DND-41 (cell line): ENCODE results near the gene MAP1LC3B2.

Experiments used
- ATAC-seq: fragments of 200-7000 bp; cut with Tn5 transposase; 3 replicates; pipeline ENCODE4 v1.9.1; 2021; ENCODE audit warnings: low read depth; ENCODE audit not compliant: insufficient read depth
- DNase-seq: peaks from one replicate; pipeline ENCODE4 v3.0.0-alpha.2; 2020
- H2AFZ ChIP-seq: 2 replicates; pipeline ENCODE4 v1.6.0; 2012; ENCODE audit warnings: low read depth, low read length
- H3K27ac ChIP-seq: 2 replicates; pipeline ENCODE4 v1.5.1; 2012; ENCODE audit warnings: low read length, inconsistent platforms
- H3K27me3 ChIP-seq: fragments of 200-600 bp; sonication (generic); 2 replicates; pipeline ENCODE4 v1.6.0; 2012; ENCODE audit warnings: low read length, mild to moderate bottlenecking, inconsistent platforms; ENCODE audit not compliant: insufficient read depth, poor library complexity
- H3K36me3 ChIP-seq: 2 replicates; pipeline ENCODE4 v1.5.1; 2012; ENCODE audit warnings: low read length, inconsistent platforms; ENCODE audit not compliant: insufficient read depth
- H3K4me1 ChIP-seq: 2 replicates; pipeline ENCODE4 v1.5.1; 2012; ENCODE audit warnings: mild to moderate bottlenecking, low read length; ENCODE audit not compliant: insufficient read depth
- H3K4me2 ChIP-seq: 2 replicates; pipeline ENCODE4 v1.6.0; 2012; ENCODE audit warnings: mild to moderate bottlenecking, moderate library complexity, low read length, inconsistent platforms; ENCODE audit not compliant: insufficient read depth
- H3K4me3 ChIP-seq, 2 experiments: fragments of 200-600 bp in 1 of 2; shearing (Covaris generic) in 1 of 2; 2 replicates each; pipeline ENCODE4 v1.5.1; 2012 to 2016; ENCODE audit warnings: inconsistent platforms in 2 of 2, low read length in 2 of 2, mild to moderate bottlenecking in 2 of 2, low read depth in 1 of 2, moderate library complexity in 1 of 2
- H3K79me2 ChIP-seq: 2 replicates; pipeline ENCODE4 v1.6.0; 2012; ENCODE audit warnings: low read length, inconsistent platforms; ENCODE audit not compliant: insufficient read depth
- H3K9ac ChIP-seq: 2 replicates; pipeline ENCODE4 v1.6.0; 2012; ENCODE audit warnings: low read depth, mild to moderate bottlenecking, inconsistent platforms, low read length, moderate library complexity
- H3K9me3 ChIP-seq: 2 replicates; pipeline ENCODE4 v1.5.1; 2012; ENCODE audit warnings: low read length, moderate library complexity, mild to moderate bottlenecking, inconsistent platforms; ENCODE audit not compliant: insufficient read depth, severe bottlenecking
- H4K20me1 ChIP-seq: 2 replicates; pipeline ENCODE4 v1.6.0; 2012; ENCODE audit warnings: low read length; ENCODE audit not compliant: insufficient read depth
- CTCF ChIP-seq: IDR thresholded peaks from 2 replicates; pipeline ENCODE4 v1.5.1; 2012; ENCODE audit warnings: borderline replicate concordance, low read length, moderate library complexity, mild to moderate bottlenecking; ENCODE audit not compliant: poor library complexity, severe bottlenecking; ENCODE audit errors: extremely low read depth
- EZH2 ChIP-seq: IDR thresholded peaks from 3 replicates; pipeline ENCODE4 v1.6.1; 2012; ENCODE audit warnings: borderline replicate concordance, low read depth, mild to moderate bottlenecking, moderate library complexity, low read length, inconsistent platforms; ENCODE audit not compliant: severe bottlenecking

The MAP1LC3B2 gene

DNA sequence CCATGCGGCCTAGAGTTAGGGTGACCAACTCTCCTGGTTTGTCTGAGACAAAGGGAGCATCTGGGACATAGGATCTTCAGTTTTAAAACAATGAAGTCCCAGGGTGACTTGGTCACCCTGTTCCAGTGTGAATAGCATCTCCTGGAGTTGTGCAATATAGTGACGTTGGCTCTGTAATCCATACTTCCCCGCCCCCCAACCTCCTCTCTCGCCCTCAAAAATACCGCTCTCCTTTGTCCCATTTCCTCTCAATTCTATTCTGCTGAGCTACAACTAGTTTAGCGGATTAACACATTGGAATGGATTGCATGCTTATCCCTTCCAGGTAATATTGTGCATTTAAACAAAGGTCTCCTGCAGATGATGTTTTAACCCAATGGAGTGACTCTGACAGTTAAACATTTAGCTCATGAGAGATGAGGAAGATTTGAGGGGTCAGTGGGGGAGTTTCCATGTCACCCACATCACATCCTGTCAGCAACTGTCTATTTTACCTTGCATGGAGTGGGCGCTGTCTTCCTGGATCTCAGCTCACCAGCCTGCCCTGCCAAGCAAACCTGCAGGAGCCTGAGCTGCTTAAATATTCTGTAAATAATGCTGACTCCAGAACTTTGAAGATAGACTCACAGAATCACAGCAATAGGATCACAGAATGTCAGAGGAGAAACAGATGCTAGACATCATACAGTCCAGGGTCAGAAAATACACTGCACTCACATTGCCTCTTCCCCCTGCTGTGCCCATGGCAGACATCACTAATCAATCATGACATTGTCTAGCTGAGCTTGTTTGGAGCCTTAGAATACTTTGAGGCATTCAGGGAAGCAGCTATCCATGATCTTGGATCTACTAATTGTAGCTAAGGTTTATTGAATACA is 43.0 kb downstream of the MAP1LC3B2 start:
- Histone ChIP-seq H3K4me3 (no peak overlapping the region), H3K27ac (peak overlapping the region; percentile 29; the same call in 1 of the 2 replicates), H3K4me2 (no peak overlapping the region), H3K79me2 (no peaks in the 10 kb centered on the region), H2AFZ (peak overlapping the region; percentile 7; the same call in 1 of the 2 replicates), H4K20me1 (no peaks in the 10 kb centered on the region), H3K9ac (no peak overlapping the region), H3K4me1 (peaks cover 22% of the 10 kb centered on the region), H3K27me3 (no peaks in the 10 kb centered on the region), H3K9me3 (no peaks in the 10 kb centered on the region), H3K36me3 (no peaks in the 10 kb centered on the region)
- peak; percentile 40 for DNase-seq
- ATAC-seq, result peak; percentile 72
- TF ChIP-seq EZH2 (no peak), CTCF (no peak)

DNA sequence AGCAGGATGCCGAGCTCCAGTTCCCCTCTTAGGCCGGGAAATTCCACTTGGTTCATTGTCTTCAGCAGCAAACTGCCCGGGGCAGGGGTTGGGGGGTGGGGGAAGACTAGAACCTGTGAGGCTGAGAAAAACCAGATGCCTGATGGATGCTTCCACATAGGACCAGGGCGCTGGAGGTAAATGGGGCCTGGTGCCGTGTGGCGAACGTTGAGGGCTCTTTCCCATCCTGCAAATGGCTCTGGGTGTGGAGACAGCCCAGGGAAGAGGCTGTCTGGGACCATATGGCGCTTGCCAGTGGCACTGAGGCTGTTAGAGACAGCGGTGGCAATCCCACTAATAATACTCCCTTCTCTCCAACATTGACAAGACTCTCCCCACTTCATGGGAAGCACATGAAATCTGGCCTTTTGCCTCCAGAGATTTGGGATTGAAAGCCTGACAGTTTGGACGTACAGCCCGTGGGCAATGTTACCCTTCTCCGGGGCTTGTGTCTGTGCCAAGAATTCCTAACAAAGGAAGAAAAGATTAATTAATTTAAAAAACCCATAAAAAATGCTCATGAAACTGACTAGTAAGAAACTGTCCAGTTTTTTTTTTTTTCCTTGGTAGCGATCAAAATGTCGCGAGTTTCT is 44.5 kb downstream of the MAP1LC3B2 start:
- H3K4me3 ChIP-seq, result no peak overlapping the region
- H4K20me1 ChIP-seq, result no peaks in the 10 kb centered on the region
- DNase-seq (no peak), ATAC-seq (no peak)
- H3K79me2 ChIP-seq, result no peaks in the 10 kb centered on the region
- no peaks in the 10 kb centered on the region for H3K27me3 ChIP-seq
- no peak overlapping the region for H3K4me2 ChIP-seq
- no peak overlapping the region for H2AFZ ChIP-seq
- no peaks in the 10 kb centered on the region for H3K36me3 ChIP-seq
- no peaks in the 10 kb centered on the region for H3K9me3 ChIP-seq
- no peak overlapping the region for H3K27ac ChIP-seq
- peaks cover 22% of the 10 kb centered on the region for H3K4me1 ChIP-seq
- H3K9ac ChIP-seq, result no peak overlapping the region
- no peak for TF ChIP-seq CTCF
- no peak for TF ChIP-seq EZH2

- Histone ChIP-seq H3K27ac (no peak overlapping the region), H3K4me3 (no peak overlapping the region), H2AFZ (no peak overlapping the region), H3K36me3 (no peaks in the 10 kb centered on the region), H3K4me1 (peaks cover 27% of the 10 kb centered on the region), H4K20me1 (no peaks in the 10 kb centered on the region), H3K79me2 (no peaks in the 10 kb centered on the region), H3K9me3 (no peaks in the 10 kb centered on the region), H3K27me3 (no peaks in the 10 kb centered on the region), H3K4me2 (no peak overlapping the region), H3K9ac (no peak overlapping the region)
- TF ChIP-seq EZH2, result no peak
- no peak for TF ChIP-seq CTCF
- no peak for DNase-seq
- no peak for ATAC-seq
Measured at GRCh38 chr12:116604178-116604895, 45.2 kb downstream of the MAP1LC3B2 start.
